H9 (cell line): ENCODE data around the gene RHEX. TPM values are rescaled to one million over a fixed set of nuclear protein-coding genes. Genes with fewer than 3 reads are reported as not detected.
A peak's percentile ranks its signal among the peaks of the same experiment; 100 is the strongest.

ENCODE experiments used
- DNase-seq: peaks from one replicate; pipeline ENCODE4 v3.0.0-alpha.2; 2017
- H2AFZ ChIP-seq: one replicate; pipeline ENCODE4 v1.6.1; 2013; ENCODE audit warnings: mild to moderate bottlenecking, low read length, control low read depth, moderate library complexity
- H2AK5ac ChIP-seq: 2 replicates; pipeline ENCODE4 v1.6.1; 2013; ENCODE audit warnings: low read length, control low read depth, mixed read lengths; ENCODE audit not compliant: insufficient read length
- H2BK120ac ChIP-seq: one replicate; pipeline ENCODE4 v1.6.1; 2013; ENCODE audit warnings: low read depth, mild to moderate bottlenecking, low read length, control low read depth, inconsistent platforms; ENCODE audit not compliant: poor library complexity, severe bottlenecking
- H2BK12ac ChIP-seq: 2 replicates; pipeline ENCODE4 v1.6.1; 2013; ENCODE audit warnings: low read length, control low read depth, mixed read lengths, low read depth; ENCODE audit not compliant: insufficient read length
- H2BK15ac ChIP-seq: 2 replicates; pipeline ENCODE4 v1.6.1; 2013; ENCODE audit warnings: low read depth, low read length, control low read depth
- H2BK20ac ChIP-seq: one replicate; pipeline ENCODE4 v1.6.1; 2013; ENCODE audit warnings: low read depth, mild to moderate bottlenecking, low read length, control low read depth, inconsistent platforms; ENCODE audit not compliant: poor library complexity, severe bottlenecking
- H2BK5ac ChIP-seq: 2 replicates; pipeline ENCODE4 v1.6.1; 2013; ENCODE audit warnings: low read length, control low read depth, mixed read lengths; ENCODE audit not compliant: insufficient read length
- H3K14ac ChIP-seq: 2 replicates; pipeline ENCODE4 v1.6.1; 2013; ENCODE audit warnings: low read length, control low read depth; ENCODE audit not compliant: insufficient read depth
- H3K18ac ChIP-seq: 2 replicates; pipeline ENCODE4 v1.6.1; 2013; ENCODE audit warnings: low read depth, mild to moderate bottlenecking, mixed read lengths, low read length, control low read depth; ENCODE audit not compliant: insufficient read length
- H3K23ac ChIP-seq: 2 replicates; pipeline ENCODE4 v1.6.1; 2013; ENCODE audit warnings: low read length, control low read depth, mixed read lengths, low read depth; ENCODE audit not compliant: insufficient read length
- H3K23me2 ChIP-seq: 2 replicates; pipeline ENCODE4 v1.6.1; 2013; ENCODE audit warnings: low read depth, mild to moderate bottlenecking, mixed read lengths, low read length, control low read depth; ENCODE audit not compliant: insufficient read length, poor library complexity, severe bottlenecking
- H3K27ac ChIP-seq: 2 replicates; pipeline ENCODE4 v1.5.1; 2013; ENCODE audit warnings: low read length, control low read depth, mixed read lengths, low read depth; ENCODE audit not compliant: insufficient read length
- H3K27me3 ChIP-seq: 2 replicates; pipeline ENCODE4 v1.6.1; 2013; ENCODE audit warnings: low read length, control low read depth, inconsistent platforms; ENCODE audit not compliant: insufficient read depth
- H3K4ac ChIP-seq: 2 replicates; pipeline ENCODE4 v1.6.1; 2013; ENCODE audit warnings: low read depth, mild to moderate bottlenecking, control low read depth, inconsistent platforms, low read length, moderate library complexity
- H3K4me1 ChIP-seq: 2 replicates; pipeline ENCODE4 v1.6.1; 2013; ENCODE audit warnings: low read length, control low read depth, inconsistent platforms; ENCODE audit not compliant: insufficient read depth
- H3K4me2 ChIP-seq: 2 replicates; pipeline ENCODE4 v1.6.1; 2013; ENCODE audit warnings: low read length, control low read depth, mixed read lengths; ENCODE audit not compliant: insufficient read length, insufficient read depth
- H3K56ac ChIP-seq: 2 replicates; pipeline ENCODE4 v1.6.1; 2013; ENCODE audit warnings: low read depth, mild to moderate bottlenecking, mixed read lengths, low read length, control low read depth; ENCODE audit not compliant: insufficient read length
- H3K79me1 ChIP-seq: 2 replicates; pipeline ENCODE4 v1.6.1; 2013; ENCODE audit warnings: low read depth, mild to moderate bottlenecking, moderate library complexity, low read length, control low read depth, inconsistent platforms; ENCODE audit not compliant: insufficient read depth, poor library complexity, severe bottlenecking
- H3K79me2 ChIP-seq: 2 replicates; pipeline ENCODE4 v1.6.1; 2013; ENCODE audit warnings: low read length, control low read depth, inconsistent platforms; ENCODE audit not compliant: insufficient read depth
- H3K9ac ChIP-seq: 2 replicates; pipeline ENCODE4 v1.6.1; 2013; ENCODE audit warnings: low read length, control low read depth, mixed read lengths; ENCODE audit not compliant: insufficient read length; ENCODE audit errors: extremely low read depth
- H3K9me3 ChIP-seq: one replicate; pipeline ENCODE4 v1.6.1; 2013; ENCODE audit warnings: low read depth, low read length, inconsistent platforms; ENCODE audit not compliant: control insufficient read depth
- H3T11ph ChIP-seq: one replicate; pipeline ENCODE4 v1.6.1; 2013; ENCODE audit warnings: mild to moderate bottlenecking, low read length, control low read depth, inconsistent platforms
- H4K20me1 ChIP-seq: one replicate; pipeline ENCODE4 v1.6.1; 2013; ENCODE audit not compliant: control insufficient read depth, insufficient read length, insufficient read depth
- H4K5ac ChIP-seq: 2 replicates; pipeline ENCODE4 v1.6.1; 2013; ENCODE audit warnings: low read depth, mild to moderate bottlenecking, mixed read lengths, low read length, control low read depth; ENCODE audit not compliant: insufficient read length
- H4K8ac ChIP-seq: replicated peaks from 2 replicates; pipeline ENCODE4 v1.6.1; 2013; ENCODE audit warnings: low read length, control low read depth, mixed read lengths, low read depth; ENCODE audit not compliant: insufficient read length
- H4K91ac ChIP-seq: 2 replicates; pipeline ENCODE4 v1.6.1; 2013; ENCODE audit warnings: low read depth, mild to moderate bottlenecking, moderate library complexity, mixed read lengths, low read length, control low read depth; ENCODE audit not compliant: insufficient read length
- H3K27ac Mint-ChIP-seq, 3 experiments: 2 replicates in 2 of 3; 3 replicates in 1 of 3; pipeline ENCODE4 v1.8.0; 2020 to 2021; ENCODE audit warnings: mixed read lengths in 3 of 3, mild to moderate bottlenecking in 1 of 3, moderate library complexity in 1 of 3
- H3K27me3 Mint-ChIP-seq: 2 replicates; pipeline ENCODE4 v1.8.0; 2021; ENCODE audit warnings: low read depth, mild to moderate bottlenecking, moderate library complexity, mixed read lengths
- H3K36me3 Mint-ChIP-seq, 3 experiments: 2 replicates in 2 of 3; 3 replicates in 1 of 3; pipeline ENCODE4 v1.8.0; 2020 to 2021; ENCODE audit warnings: low read depth in 3 of 3, mixed read lengths in 3 of 3; ENCODE audit not compliant: insufficient read depth in 1 of 3
- H3K4me1 Mint-ChIP-seq, 2 experiments: 2 replicates each; pipeline ENCODE4 v1.8.0; 2020; ENCODE audit warnings: mixed read lengths in 2 of 2
- H3K4me3 Mint-ChIP-seq, 2 experiments: 2 replicates in 1 of 2; 3 replicates in 1 of 2; pipeline ENCODE4 v1.8.0; 2020 to 2021; ENCODE audit warnings: mild to moderate bottlenecking in 2 of 2, mixed read lengths in 2 of 2, moderate library complexity in 1 of 2
- H3K9me3 Mint-ChIP-seq, 2 experiments: 2 replicates in 1 of 2; 3 replicates in 1 of 2; pipeline ENCODE4 v1.8.0; 2020; ENCODE audit warnings: mild to moderate bottlenecking in 2 of 2, mixed read lengths in 2 of 2, moderate library complexity in 1 of 2
- CTCF ChIP-seq: fragments of 200-600 bp; sonication (generic); conservative IDR thresholded peaks from 3 replicates; pipeline ENCODE4 v1.8.0; 2021; ENCODE audit warnings: antibody characterized with exemption, mild to moderate bottlenecking
- WGBS: extraction: QIAGEN DNeasy Blood & Tissue Kit; methylation state at CpG from one replicate; pipeline ENCODE4 v1.1.7; 2013; ENCODE audit warnings: missing lambda C conversion rate, low lambda C conversion rate, mixed read lengths; ENCODE audit not compliant: insufficient read length; ENCODE audit errors: extremely low coverage; 5-methylcytosine and 5-hydroxymethylcytosine counted together
- total RNA-seq: library from RNA; stranded (reverse); gene quantifications from 2 replicates; pipeline ENCODE4 v1.2.1, GENCODE V29; 2021

Gene RHEX
- total RNA-seq, 1 experiment from 2014 or later: not detected

DNA sequence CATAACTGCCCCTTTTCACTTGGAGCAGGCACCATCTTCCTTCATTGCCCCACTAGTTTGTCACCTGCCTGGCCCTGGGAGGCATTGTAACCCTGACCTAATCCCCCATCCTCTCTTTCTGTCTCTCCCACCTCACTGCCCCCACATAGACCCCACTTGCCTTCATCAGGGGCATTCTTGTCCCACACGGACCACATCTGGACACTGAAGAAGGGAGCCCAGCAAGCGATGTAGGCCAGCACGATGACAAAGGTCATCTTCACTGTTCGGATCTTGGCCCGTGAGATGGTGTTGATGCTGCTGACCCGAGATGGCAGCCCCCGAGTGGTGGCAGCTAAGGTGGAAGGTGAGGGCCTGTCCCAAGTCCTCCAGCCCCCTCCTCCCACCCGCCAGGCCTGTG, 62.8 kb downstream of the RHEX start:
- no peak for TF ChIP-seq CTCF
- no peak overlapping the region for H4K91ac ChIP-seq
- no peak overlapping the region for H4K8ac ChIP-seq
- H2BK12ac ChIP-seq: no peak overlapping the region
- no peaks in the 10 kb centered on the region for H3K9me3 ChIP-seq
- H3K18ac ChIP-seq: no peak overlapping the region
- no peak overlapping the region for H3K4ac ChIP-seq
- H3K27me3 ChIP-seq: peaks cover 3% of the 10 kb centered on the region; the same call in 1 of the 2 replicates
- H3T11ph ChIP-seq: no peak overlapping the region
- H3K36me3 Mint-ChIP-seq: peaks cover 0 to 5% (median 0%) of the 10 kb centered on the region in 3 experiments; a peak in 3 of 7 replicates
- no peak overlapping the region for H3K9ac ChIP-seq
- no peaks in the 10 kb centered on the region for H3K79me1 ChIP-seq
- H3K27ac ChIP-seq: no peak overlapping the region
- no peaks in the 10 kb centered on the region for H4K20me1 ChIP-seq
- H3K14ac ChIP-seq: no peak overlapping the region
- H3K56ac ChIP-seq: no peak overlapping the region
- no peak overlapping the region for H2BK5ac ChIP-seq
- DNase-seq: no peak
- no peak overlapping the region for H2BK20ac ChIP-seq
- peaks cover 4 to 5% of the 10 kb centered on the region in 2 experiments; a peak in 1 of 5 replicates for H3K9me3 Mint-ChIP-seq
- H3K27me3 Mint-ChIP-seq: peaks cover 61% of the 10 kb centered on the region
- H3K4me2 ChIP-seq: no peak overlapping the region
- H4K5ac ChIP-seq: no peak overlapping the region
- H3K4me1 Mint-ChIP-seq: peaks cover 12% of the 10 kb centered on the region in 2 experiments
- WGBS: no CpG with 5 or more reads among the region's 8 CpGs
- no peak overlapping the region for H3K23ac ChIP-seq
- no peak overlapping the region for H2BK120ac ChIP-seq
- no peak overlapping the region for H2AFZ ChIP-seq
- no peaks in the 10 kb centered on the region for H3K79me2 ChIP-seq
- no peaks in the 10 kb centered on the region for H3K4me1 ChIP-seq
- H3K23me2 ChIP-seq: peaks cover 14% of the 10 kb centered on the region
- no peak overlapping the region for H2BK15ac ChIP-seq
- no peak overlapping the region for H3K27ac Mint-ChIP-seq
- H2AK5ac ChIP-seq: no peak overlapping the region
- H3K4me3 Mint-ChIP-seq: peak overlapping the region in 1 of 2 experiments; percentile 33; a peak in 2 of 5 replicates
